Hematopoietic multipotent progenitor cell treated with erythropoietin and hydrocortisone succinate and interleukin-3 and kit ligand, for 15 days (in vitro differentiated cells): ENCODE results near the gene EDC3.
"Not testable (repeated sequence)": the region's sequence is repeated elsewhere in the genome, so short reads cannot be mapped to it uniquely, and the experiment has no call there.

ENCODE experiments used
- DNase-seq: peaks from one replicate; pipeline ENCODE4 v3.0.0-alpha.2; 2015; ENCODE audit warnings: low spot score

Gene EDC3

DNA sequence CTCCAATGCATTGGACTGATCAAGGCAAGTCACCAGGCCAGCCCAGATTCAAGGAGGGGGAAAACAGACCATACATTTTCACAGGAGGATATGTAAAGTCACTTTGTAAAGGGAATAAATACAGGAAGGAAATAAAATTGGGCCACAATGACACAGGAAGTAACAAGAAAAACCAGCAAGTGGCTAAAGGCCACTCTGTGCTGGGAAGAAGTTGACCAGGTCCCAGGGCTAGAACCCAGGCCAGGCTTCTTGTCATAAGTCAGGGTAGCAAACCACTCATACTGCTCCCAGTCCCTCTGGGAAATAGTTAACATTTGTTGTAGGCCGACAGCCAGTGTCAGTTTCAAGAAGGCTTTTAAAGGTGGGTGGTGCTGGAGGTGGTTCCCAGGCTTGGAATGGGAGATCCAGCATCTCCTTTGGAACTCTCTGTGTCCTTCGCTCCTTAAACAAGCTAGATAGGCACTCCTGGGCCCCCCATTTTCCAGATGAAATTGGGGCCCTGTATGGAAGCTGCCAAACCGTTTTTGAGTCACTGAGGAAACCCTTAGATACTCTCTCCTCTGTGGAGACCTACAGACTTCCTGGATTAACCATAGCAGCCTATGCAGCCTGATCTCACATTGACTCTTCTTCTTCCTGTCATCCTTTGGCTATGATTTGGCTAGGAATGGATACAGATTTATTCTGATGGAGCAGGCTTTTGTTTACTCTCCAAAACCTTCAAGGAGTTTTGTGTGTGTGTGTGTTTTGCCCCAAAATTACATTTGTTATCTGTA, 14.7 kb upstream of the EDC3 start:
- DNase-seq, result no peak

- DNase-seq, result no peak
Observed at GRCh38 chr15:74709892-74710291, 14.1 kb upstream of the EDC3 start.

DNA sequence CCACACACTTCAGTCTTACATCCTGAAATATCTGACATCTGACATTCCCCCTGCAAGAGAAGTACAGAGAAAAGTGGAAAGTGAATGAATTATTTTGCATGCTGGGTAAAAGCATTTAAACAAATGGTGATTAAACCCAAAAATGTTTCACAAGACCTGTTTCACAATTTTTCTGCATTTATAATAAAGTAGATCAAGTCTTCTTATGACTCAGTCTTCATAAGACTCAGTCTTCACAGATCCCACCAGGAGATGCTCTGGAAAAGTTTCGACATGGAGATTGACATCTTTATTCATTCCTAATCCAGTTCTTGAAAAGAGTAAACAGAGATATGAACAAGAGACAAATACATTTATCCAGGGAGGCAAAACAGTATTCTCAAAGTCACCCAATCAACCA, 13.2 kb upstream of the EDC3 start:
- no peak for DNase-seq

GRCh38 chr15:74696808-74697207, 984 bp upstream of the EDC3 start:
- DNase-seq, result no peak

DNA sequence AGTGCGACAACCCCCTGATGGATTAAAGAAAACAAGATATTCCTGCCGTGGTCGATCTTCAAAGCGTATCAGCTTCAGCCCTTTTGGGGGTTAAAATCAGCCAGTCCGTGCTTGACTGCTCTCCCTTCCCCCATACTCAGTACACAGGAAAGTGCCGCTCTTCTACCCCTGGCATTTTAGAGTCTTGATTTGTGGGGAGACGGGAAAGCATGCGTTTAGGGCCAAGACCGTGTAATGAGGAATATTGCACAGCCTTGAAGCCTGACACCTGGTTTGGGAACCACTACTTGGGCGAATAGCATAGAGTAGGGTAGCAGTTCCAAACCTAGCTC, 540 bp upstream of the EDC3 start:
- no peak for DNase-seq

GRCh38 chr15:74692327-74692726, 3.5 kb downstream of the EDC3 start:
- no peak for DNase-seq

- DNase-seq, result no peak
Observed at GRCh38 chr15:74683758-74684157, 12.1 kb downstream of the EDC3 start.

- no peak for DNase-seq
Observed at GRCh38 chr15:74682954-74683353, 12.9 kb downstream of the EDC3 start.

GRCh38 chr15:74680456-74680855, 15.4 kb downstream of the EDC3 start:
- DNase-seq, result no peak

GRCh38 chr15:74676801-74677200, 19.0 kb downstream of the EDC3 start:
- no peak for DNase-seq

GRCh38 chr15:74674161-74674560, 21.7 kb downstream of the EDC3 start:
- no peak for DNase-seq

DNA sequence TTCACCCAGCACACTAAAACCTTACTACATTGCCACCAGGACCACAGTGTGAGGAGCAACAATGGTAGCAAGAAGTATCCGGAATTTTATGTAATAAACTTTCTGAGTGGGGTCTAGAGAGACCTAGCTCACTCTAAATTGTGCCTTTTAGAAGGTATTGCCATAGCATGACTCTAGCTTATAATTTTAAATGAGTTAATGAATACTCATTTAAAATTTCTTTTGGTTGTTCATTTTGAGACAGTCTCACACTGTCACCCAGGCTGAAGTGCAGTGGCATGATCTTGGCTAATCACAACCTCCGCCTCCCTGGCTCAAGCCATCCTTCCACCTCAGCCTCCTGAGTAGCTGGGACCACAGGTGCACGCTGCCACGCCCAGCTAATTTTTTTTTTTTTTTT, 26.2 kb downstream of the EDC3 start:
- no peak for DNase-seq

GRCh38 chr15:74667975-74668374, 27.8 kb downstream of the EDC3 start:
- no peak for DNase-seq

DNA sequence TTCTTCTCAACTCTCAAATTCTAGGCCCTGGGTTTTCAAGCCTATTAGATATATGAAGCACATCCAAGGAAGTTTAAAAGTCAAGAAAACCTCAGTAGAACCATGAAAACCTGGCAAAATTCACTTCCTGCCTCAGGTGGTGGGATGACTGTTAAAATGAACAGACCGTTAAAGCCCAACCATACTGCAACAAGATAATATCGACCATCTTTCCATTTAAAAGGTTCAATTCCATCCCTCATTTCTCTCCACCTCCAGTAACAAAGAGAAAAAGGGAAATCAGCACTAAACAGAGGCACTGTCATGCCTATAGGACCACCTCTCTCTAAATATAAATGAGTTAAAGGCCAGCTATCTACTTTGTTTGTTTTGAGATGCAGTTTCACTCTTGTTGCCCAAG, 31.2 kb downstream of the EDC3 start:
- DNase-seq, result no peak

DNA sequence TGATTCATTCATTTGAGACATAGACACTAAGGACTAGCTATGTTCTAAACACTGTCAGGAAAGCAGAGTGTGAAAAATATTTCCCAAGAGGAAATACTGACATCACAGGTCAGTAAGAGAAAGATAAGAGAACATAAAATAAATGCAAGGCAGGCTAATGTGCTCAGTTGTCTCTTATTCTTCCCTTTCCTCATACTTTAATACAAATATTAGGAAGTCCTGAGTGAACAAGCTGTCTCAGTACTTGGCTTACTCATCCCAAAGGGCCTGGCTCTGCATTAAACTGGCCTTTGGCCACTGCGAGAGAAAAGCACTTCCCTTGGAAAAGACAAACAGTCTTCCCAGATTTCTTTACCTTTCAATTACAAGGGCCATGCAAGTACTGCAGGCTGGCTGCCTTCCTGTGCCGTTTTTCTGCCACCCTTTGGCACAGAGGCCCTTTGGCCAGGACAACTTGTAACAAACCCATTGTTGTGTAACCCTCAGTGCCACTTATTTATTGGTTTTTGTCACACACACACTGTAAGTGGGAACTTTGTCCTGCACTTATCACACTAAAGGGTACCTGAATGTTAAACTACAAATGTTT, 31.7 kb downstream of the EDC3 start:
- no peak for DNase-seq

DNA sequence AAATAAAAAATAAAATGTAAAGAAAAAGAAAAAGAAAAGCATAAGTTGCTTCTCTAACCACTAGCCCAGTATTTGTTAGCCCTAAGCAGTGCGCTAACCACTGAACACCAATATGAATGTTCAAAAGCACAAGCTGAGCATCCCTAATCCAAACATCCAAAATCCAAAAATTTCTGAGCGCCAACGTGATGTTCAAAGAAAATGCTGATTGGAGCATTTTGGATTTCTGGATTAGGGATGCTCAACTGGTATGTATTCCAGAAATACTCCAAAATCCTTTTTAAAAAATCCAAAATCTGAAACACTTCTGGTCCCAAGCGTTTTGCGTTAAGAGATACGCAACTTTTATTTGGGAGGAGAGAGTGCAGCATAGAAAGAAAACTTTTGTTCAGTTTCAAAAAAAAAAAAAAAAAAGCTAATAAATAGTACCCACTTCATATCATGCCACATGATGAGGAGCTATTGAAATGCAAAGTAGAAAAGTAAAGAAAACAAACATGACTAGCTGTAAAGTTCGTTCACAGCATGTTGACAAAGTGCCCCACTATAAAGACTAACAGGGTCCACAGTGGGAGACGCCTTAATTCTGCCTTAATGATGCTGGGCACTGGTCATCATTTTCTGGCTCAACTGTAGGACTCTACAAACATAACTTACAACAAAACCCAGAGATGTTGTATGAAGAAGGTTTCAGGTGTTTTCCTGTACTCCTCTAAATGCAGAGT, 32.4 kb downstream of the EDC3 start:
- DNase-seq, result no peak

DNA sequence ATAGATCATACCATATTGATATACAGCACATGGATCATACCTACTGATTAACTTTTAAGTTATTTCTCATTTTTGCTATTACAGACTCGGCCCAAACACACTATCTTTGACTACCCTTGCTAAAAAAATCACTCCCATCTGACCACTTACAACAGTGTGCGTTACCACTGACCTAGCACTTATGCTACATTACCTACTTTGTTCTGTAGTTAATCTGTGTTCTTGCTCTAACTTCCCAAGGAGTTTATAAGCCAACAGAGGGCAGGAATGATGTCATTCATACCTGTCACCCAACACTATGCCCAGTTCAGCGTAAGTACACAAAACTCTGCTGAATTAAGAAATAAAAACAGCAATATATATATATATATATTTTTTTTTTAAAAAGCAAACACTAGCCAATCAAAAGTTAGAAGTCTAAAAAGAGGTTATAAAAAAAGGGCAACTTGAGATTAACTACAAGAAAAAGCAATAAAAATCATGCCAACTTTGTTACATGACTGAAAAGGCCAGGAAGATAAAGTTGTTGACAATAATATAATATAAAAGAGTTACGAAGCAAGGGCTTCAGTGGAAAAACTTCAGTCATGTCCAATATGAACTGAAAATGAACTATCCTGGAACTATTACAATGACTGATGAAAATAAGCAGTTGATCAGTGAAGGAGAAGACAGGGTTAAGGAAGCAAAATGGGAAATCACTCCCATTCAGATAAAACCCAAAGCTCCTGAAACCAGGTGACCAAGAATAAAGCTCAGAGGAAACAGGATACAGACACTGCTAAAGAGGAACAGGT, 33.6 kb downstream of the EDC3 start:
- no peak for DNase-seq

DNA sequence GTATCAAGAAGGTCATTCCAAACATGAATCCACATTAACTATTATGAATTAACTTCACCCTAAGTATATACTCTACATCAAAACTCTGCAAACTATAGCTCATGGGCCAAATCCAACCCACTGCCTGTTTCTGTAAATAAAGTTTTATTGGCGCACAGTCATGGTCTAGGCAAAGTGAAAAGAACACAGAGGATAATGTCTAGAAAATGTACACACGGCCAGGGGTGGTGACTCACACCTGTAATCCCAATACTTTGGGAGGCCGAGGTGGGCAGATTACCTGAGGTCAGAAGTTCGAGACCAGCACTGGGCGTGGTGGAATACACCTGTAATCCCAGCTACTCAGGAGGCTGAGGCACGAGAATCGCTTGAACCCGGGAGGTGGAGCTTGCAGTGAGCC, 34.5 kb downstream of the EDC3 start:
- not testable (repeated sequence) for DNase-seq

GRCh38 chr15:74657846-74658245, 38.0 kb downstream of the EDC3 start:
- no peak for DNase-seq

- DNase-seq, result no peak
Observed at GRCh38 chr15:74656935-74657535, 38.8 kb downstream of the EDC3 start.

GRCh38 chr15:74655424-74655823, 40.4 kb downstream of the EDC3 start:
- DNase-seq, result no peak

DNA sequence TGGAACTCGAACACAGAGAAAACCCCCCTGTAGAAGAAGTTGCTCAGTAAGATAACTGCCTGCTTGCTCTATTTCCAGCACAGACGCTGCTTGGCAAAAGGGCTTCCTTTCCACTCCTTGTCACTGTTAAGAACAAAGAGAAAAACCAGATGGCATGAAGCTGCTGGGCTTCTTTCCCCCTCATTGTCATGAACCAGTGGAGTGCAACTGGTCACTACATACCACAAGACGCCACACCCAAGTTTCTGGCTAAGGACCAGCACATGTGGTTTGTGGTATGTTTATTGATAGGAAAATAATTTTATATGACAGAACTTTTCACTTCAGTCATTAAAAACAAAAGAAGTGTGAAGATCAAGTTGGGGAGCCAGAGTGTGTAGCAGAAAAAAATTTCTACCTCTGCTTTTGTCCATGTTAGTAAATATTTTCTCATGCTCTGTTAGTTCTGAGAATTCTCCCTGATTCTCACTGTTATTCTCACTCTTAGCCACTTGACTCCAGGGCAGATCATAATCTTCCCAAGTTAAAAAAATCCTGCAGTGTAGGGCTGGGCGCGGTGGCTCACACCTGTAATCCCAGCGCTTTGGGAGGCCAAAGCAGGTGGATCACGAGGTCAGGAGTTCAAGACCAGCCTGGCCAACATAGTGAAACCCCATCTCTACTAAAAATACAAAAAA, 42.3 kb downstream of the EDC3 start:
- peak; percentile 23 for DNase-seq
